Endothelial cell of umbilical vein (primary cell): ENCODE data around the gene IL9R.

Experiments
- CTCF ChIP-seq, 2 donors: IDR thresholded peaks; 1 replicate in 1 of 2; 2 replicates in 1 of 2; pipeline ENCODE4 v1.5.1; 2011; ENCODE audit warnings: low read length in 2 of 2, mild to moderate bottlenecking in 2 of 2, moderate library complexity in 2 of 2, control low read depth in 1 of 2, inconsistent platforms in 1 of 2, low read depth in 1 of 2; ENCODE audit not compliant: insufficient read depth in 1 of 2; ENCODE audit errors: extremely low read depth in 1 of 2
- EZH2 ChIP-seq: IDR thresholded peaks from 2 replicates; pipeline ENCODE4 v1.6.1; 2012; ENCODE audit warnings: borderline replicate concordance, low read depth, mild to moderate bottlenecking, moderate library complexity, low read length, inconsistent platforms; ENCODE audit not compliant: severe bottlenecking
- POLR2A ChIP-seq: IDR thresholded peaks from 2 replicates; pipeline ENCODE4 v1.6.1; 2012; ENCODE audit warnings: low read depth, mild to moderate bottlenecking, control low read depth, low read length
- TF ChIP-seq, protein P1 (sequence below): IDR thresholded peaks from 2 replicates; pipeline ENCODE4 v1.6.1; 2011; ENCODE audit not compliant: insufficient read depth, insufficient read length

GRCh38 chrX:155951237-155951789 lies 46.2 kb upstream of the IL9R start:
- TF ChIP-seq CTCF (IDR thresholded peaks at IDR 0.05; ENCODE audit: extremely low read depth in 1 of 2, insufficient read depth in 1 of 2, low read depth in 1 of 2, low read length in 2 of 2) (no peak), EZH2 (no peak), POLR2A (no peak)
- TF ChIP-seq, protein P1, sequence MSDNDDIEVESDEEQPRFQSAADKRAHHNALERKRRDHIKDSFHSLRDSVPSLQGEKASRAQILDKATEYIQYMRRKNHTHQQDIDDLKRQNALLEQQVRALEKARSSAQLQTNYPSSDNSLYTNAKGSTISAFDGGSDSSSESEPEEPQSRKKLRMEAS, result no peak
